Measurements from ENCODE around the gene NFASC.

NFASC gene

GRCh38 chr1:204867666-204868339 is 2.9 kb upstream of the NFASC start:
- Histone ChIP-seq H3K4me1 (ENCODE audit: control insufficient read depth, low read length) (no peaks in the 10 kb centered on the region), H3K27ac (ENCODE audit: low read depth, low read length) (no peak overlapping the region), H3F3A (ENCODE audit: control insufficient read depth, insufficient read depth) (no peaks in the 10 kb centered on the region), H3K4me2 (ENCODE audit: low read length) (no peak overlapping the region), H3K36me3 (ENCODE audit: control insufficient read depth, low read length) (no peaks in the 10 kb centered on the region), H3K27me3 (ENCODE audit: control insufficient read depth, low read length) (no peaks in the 10 kb centered on the region; the same call in 1 of the 2 replicates), H4K20me1 (ENCODE audit: control insufficient read depth, insufficient read depth, low read depth, low read length) (no peaks in the 10 kb centered on the region), H3K9me3 (ENCODE audit: control insufficient read depth, insufficient read depth, low read length) (no peaks in the 10 kb centered on the region), H3K4me3 (ENCODE audit: low read length) (no peak overlapping the region), H3K9me2 (replicated peaks; ENCODE audit: control insufficient read depth, low read length) (no peaks in the 10 kb centered on the region), H3K79me2 (ENCODE audit: control insufficient read depth, low read length) (no peaks in the 10 kb centered on the region)
- TF ChIP-seq CTCF (IDR thresholded peaks at IDR 0.05; ENCODE audit: low read depth, low read length, poor library complexity, severe bottlenecking) (no peak), EZH2phosphoT487 (IDR thresholded peaks at IDR 0.05; ENCODE audit: borderline replicate concordance, low read length) (no peak)

- no peaks in the 10 kb centered on the region for H3K9me3 ChIP-seq (ENCODE audit: control insufficient read depth, insufficient read depth, low read length)
- H4K20me1 ChIP-seq (ENCODE audit: control insufficient read depth, insufficient read depth, low read depth, low read length): no peaks in the 10 kb centered on the region
- H3K27ac ChIP-seq (ENCODE audit: low read depth, low read length): no peak overlapping the region
- no peak overlapping the region for H3K4me3 ChIP-seq (ENCODE audit: low read length)
- no peaks in the 10 kb centered on the region for H3F3A ChIP-seq (ENCODE audit: control insufficient read depth, insufficient read depth)
- no peaks in the 10 kb centered on the region for H3K9me2 ChIP-seq (replicated peaks; ENCODE audit: control insufficient read depth, low read length)
- no peak overlapping the region for H3K4me2 ChIP-seq (ENCODE audit: low read length)
- no peaks in the 10 kb centered on the region; the same call in 1 of the 2 replicates for H3K27me3 ChIP-seq (ENCODE audit: control insufficient read depth, low read length)
- no peaks in the 10 kb centered on the region for H3K79me2 ChIP-seq (ENCODE audit: control insufficient read depth, low read length)
- H3K36me3 ChIP-seq (ENCODE audit: control insufficient read depth, low read length): no peaks in the 10 kb centered on the region
- no peaks in the 10 kb centered on the region for H3K4me1 ChIP-seq (ENCODE audit: control insufficient read depth, low read length)
- TF ChIP-seq CTCF (IDR thresholded peaks at IDR 0.05; ENCODE audit: low read depth, low read length, poor library complexity, severe bottlenecking) (no peak), EZH2phosphoT487 (IDR thresholded peaks at IDR 0.05; ENCODE audit: borderline replicate concordance, low read length) (no peak)
Measured at GRCh38 chr1:204868340-204868700, 2.3 kb upstream of the NFASC start.

GRCh38 chr1:204869097-204869496 is 1.6 kb upstream of the NFASC start:
- Histone ChIP-seq H3F3A (ENCODE audit: control insufficient read depth, insufficient read depth) (no peaks in the 10 kb centered on the region), H3K27me3 (ENCODE audit: control insufficient read depth, low read length) (no peaks in the 10 kb centered on the region; the same call in 1 of the 2 replicates), H3K9me3 (ENCODE audit: control insufficient read depth, insufficient read depth, low read length) (no peaks in the 10 kb centered on the region), H3K36me3 (ENCODE audit: control insufficient read depth, low read length) (no peaks in the 10 kb centered on the region), H3K4me1 (ENCODE audit: control insufficient read depth, low read length) (no peaks in the 10 kb centered on the region), H3K4me2 (ENCODE audit: low read length) (no peak overlapping the region), H3K4me3 (ENCODE audit: low read length) (no peak overlapping the region), H3K9me2 (replicated peaks; ENCODE audit: control insufficient read depth, low read length) (no peaks in the 10 kb centered on the region), H4K20me1 (ENCODE audit: control insufficient read depth, insufficient read depth, low read depth, low read length) (no peaks in the 10 kb centered on the region), H3K27ac (ENCODE audit: low read depth, low read length) (no peak overlapping the region), H3K79me2 (ENCODE audit: control insufficient read depth, low read length) (no peaks in the 10 kb centered on the region)
- TF ChIP-seq EZH2phosphoT487 (IDR thresholded peaks at IDR 0.05; ENCODE audit: borderline replicate concordance, low read length): no peak
- no peak for TF ChIP-seq CTCF (IDR thresholded peaks at IDR 0.05; ENCODE audit: low read depth, low read length, poor library complexity, severe bottlenecking)
